ENCODE data around the gene MESD. TPM values are rescaled to one million over a fixed set of nuclear protein-coding genes. Genes with fewer than 3 reads are reported as not detected.

The MESD gene
- total and polyA plus RNA-seq, 9 of the 15 experiments (the other 6 are each of a cell fraction or from before 2014, with no cell fraction given): 11.3 to 39.7 (median 22.8) TPM

DNA sequence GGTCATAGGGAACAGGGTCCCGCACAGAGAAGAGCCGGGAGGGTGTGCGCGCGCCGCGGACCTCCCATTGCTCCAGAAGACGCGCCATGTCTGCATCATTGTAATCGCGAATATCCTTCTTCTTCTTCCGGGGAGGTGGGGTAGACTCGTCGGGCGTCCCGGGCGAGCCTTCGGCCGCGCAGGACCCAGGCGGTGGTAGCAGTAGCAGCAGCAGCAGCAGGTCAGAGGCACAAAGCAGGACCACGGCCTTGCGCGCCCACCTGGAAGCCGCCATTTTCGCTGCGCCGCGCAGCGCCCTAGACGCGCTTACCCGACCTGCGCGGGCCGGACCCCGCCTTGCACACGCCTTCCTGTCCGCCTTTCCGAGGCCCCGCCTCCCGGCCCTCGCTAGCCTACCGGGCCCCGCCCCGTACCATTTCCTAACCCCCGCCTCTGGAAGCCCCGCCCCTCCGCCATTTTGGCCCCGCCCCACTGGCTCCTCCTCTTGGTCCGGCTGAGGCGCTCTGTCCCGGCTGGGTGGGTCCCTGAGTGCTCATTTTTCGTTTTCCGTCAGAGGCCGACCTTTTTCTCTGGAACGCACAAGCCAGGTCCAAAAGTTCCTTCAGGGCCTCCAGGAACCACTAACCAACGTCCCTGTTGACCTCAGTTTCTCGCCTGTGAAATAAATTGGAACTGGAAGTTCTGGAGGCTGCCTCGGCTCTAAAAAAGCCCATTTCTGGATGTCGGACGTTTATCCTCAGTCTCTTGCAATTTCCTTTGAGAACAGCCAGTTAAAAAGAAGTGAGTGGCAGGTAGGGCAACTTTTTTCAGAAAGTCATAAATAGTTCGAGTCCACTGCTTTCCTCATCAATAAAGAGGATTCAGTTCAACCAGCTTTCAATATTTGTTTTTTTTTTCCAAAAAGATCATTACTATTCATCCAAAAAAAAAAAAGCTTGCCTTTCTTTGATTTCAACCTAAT, at the start of gene MESD (continued):
- TF ChIP-seq MCM5 (IDR thresholded peaks at IDR 0.05; ENCODE audit: low read depth) (no peak), FOXA3 (CRISPR knock-in tag; conservative IDR thresholded peaks at IDR 0.05 in 1 of 2, IDR thresholded peaks at IDR 0.05 in 1 of 2) (no peak), ZZZ3 (IDR thresholded peaks at IDR 0.05) (no peak), MYNN (IDR thresholded peaks at IDR 0.05) (no peak), MYNN (CRISPR knock-in tag; IDR thresholded peaks at IDR 0.05) (no peak), NCOR1 (IDR thresholded peaks at IDR 0.05) (no peak), MBD2 (IDR thresholded peaks at IDR 0.05; ENCODE audit: borderline replicate concordance, low read depth) (0 out of 2 replicates have a peak, but pooled peaks have one; percentile 16), ZFX (CRISPR knock-in tag; IDR thresholded peaks at IDR 0.05) (peak; percentile 96), SIRT6 (IDR thresholded peaks at IDR 0.05; ENCODE audit: low read depth, low read length) (no peak), ADNP (tag; IDR thresholded peaks at IDR 0.05) (no peak), BCL6 (CRISPR knock-in tag; IDR thresholded peaks at IDR 0.05) (no peak), CREBBP (IDR thresholded peaks at IDR 0.05; ENCODE audit: low read depth, low read length) (no peak), SUPT5H (IDR thresholded peaks at IDR 0.05) (peak; percentile 95), ZNF586 (CRISPR knock-in tag; conservative IDR thresholded peaks at IDR 0.05) (no peak), IFI16 (CRISPR knock-in tag; IDR thresholded peaks at IDR 0.05) (no peak), KHSRP (IDR thresholded peaks at IDR 0.05) (no peak), PTTG1 (tag; IDR thresholded peaks at IDR 0.05; ENCODE audit: low read depth) (no peak), CHD1 (IDR thresholded peaks at IDR 0.05; ENCODE audit: low read length) (no peak), SMC3 (conservative IDR thresholded peaks at IDR 0.05; ENCODE audit: insufficient read depth, low read depth, low read length) (no peak), SMARCB1 (IDR thresholded peaks at IDR 0.05; ENCODE audit: insufficient read length, low read depth) (no peak), L3MBTL2 (IDR thresholded peaks at IDR 0.05) (no peak)
- TF ChIP-seq, protein P1, sequence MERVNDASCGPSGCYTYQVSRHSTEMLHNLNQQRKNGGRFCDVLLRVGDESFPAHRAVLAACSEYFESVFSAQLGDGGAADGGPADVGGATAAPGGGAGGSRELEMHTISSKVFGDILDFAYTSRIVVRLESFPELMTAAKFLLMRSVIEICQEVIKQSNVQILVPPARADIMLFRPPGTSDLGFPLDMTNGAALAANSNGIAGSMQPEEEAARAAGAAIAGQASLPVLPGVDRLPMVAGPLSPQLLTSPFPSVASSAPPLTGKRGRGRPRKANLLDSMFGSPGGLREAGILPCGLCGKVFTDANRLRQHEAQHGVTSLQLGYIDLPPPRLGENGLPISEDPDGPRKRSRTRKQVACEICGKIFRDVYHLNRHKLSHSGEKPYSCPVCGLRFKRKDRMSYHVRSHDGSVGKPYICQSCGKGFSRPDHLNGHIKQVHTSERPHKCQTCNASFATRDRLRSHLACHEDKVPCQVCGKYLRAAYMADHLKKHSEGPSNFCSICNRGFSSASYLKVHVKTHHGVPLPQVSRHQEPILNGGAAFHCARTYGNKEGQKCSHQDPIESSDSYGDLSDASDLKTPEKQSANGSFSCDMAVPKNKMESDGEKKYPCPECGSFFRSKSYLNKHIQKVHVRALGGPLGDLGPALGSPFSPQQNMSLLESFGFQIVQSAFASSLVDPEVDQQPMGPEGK (CRISPR knock-in tag; IDR thresholded peaks at IDR 0.05; ENCODE audit: borderline replicate concordance): no peak
- TF ChIP-seq, protein P2, sequence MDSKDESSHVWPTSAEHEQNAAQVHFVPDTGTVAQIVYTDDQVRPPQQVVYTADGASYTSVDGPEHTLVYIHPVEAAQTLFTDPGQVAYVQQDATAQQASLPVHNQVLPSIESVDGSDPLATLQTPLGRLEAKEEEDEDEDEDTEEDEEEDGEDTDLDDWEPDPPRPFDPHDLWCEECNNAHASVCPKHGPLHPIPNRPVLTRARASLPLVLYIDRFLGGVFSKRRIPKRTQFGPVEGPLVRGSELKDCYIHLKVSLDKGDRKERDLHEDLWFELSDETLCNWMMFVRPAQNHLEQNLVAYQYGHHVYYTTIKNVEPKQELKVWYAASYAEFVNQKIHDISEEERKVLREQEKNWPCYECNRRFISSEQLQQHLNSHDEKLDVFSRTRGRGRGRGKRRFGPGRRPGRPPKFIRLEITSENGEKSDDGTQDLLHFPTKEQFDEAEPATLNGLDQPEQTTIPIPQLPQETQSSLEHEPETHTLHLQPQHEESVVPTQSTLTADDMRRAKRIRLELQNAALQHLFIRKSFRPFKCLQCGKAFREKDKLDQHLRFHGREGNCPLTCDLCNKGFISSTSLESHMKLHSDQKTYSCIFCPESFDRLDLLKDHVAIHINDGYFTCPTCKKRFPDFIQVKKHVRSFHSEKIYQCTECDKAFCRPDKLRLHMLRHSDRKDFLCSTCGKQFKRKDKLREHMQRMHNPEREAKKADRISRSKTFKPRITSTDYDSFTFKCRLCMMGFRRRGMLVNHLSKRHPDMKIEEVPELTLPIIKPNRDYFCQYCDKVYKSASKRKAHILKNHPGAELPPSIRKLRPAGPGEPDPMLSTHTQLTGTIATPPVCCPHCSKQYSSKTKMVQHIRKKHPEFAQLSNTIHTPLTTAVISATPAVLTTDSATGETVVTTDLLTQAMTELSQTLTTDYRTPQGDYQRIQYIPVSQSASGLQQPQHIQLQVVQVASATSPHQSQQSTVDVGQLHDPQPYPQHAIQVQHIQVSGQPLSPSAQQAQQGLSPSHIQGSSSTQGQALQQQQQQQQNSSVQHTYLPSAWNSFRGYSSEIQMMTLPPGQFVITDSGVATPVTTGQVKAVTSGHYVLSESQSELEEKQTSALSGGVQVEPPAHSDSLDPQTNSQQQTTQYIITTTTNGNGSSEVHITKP (IDR thresholded peaks at IDR 0.05; ENCODE audit: partially characterized antibody): no peak
- TF ChIP-seq, protein P3, sequence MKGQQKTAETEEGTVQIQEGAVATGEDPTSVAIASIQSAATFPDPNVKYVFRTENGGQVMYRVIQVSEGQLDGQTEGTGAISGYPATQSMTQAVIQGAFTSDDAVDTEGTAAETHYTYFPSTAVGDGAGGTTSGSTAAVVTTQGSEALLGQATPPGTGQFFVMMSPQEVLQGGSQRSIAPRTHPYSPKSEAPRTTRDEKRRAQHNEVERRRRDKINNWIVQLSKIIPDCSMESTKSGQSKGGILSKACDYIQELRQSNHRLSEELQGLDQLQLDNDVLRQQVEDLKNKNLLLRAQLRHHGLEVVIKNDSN (CRISPR knock-in tag; IDR thresholded peaks at IDR 0.05): no peak
